ENCODE measurements around the gene SLC35G4. TPM values are rescaled to one million over a fixed set of nuclear protein-coding genes. Genes with fewer than 3 reads are reported as not detected.

Gene SLC35G4
- total RNA-seq: not detected in 2 replicates

GRCh38 chr18:11609488-11609887 lies at the start of gene SLC35G4:
Gene SLC35G4, plus strand, starts transcription at chr18:11609596. Its CDS starts 0 bp downstream, at chr18:11609596.

Other genes with a start within 250 kb of the SLC35G4 start
- gene GNAL, start 79.7 kb downstream of the SLC35G4 start, total RNA-seq: 0.35 and 1.3 TPM in 2 replicates
- gene CHMP1B, start 241.8 kb downstream of the SLC35G4 start, total RNA-seq: 28.0 and 29.2 TPM in 2 replicates

Measured in pericardium fibroblast (primary cell).